Measurements from ENCODE around the gene C19orf44.
"Not testable (repeated sequence)": the region's sequence is repeated elsewhere in the genome, so short reads cannot be mapped to it uniquely, and the experiment has no call there.

Gene C19orf44

DNA sequence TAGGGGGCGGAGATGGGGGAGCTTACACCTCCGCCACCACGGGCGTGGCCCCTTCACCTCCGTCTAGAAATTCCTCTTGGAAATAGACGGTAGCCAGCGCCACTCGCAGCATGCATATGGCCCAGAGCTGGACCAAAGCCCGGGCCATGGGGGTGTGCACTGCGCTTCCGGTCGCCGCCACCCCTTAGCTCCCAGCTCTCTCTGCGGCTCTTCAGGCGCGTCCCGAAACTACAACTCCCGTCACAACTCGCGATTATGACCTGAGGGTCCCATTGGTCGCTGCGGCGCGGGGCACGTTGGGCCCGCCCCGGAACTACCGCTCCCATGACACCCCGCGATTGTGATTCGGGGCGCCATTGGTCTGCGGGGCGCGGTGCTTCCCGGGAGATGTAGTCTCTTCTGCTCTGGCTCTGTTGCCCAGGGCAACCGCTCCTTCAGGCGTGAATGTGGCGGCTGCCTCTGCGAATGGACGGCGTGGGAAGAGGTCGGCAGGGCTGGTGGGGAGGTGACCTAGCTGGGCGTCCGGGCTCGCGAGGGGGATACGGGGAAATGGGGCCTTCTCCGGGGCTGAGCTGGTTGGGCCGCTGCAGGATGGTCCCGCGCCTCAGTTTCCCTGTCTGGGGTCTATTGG lies at the start of gene C19orf44, which contains the start of gene CALR3:
Gene C19orf44, plus strand, starts transcription at position 413 of the 631 bp plus-strand sequence. CDS start 4,399 bp downstream, outside the sequence.
Gene CALR3, minus strand, starts transcription at position 186 of the 631 bp plus-strand sequence. Its CDS starts 38 bp downstream, at position 148.
- DNase-seq = peak; percentile 96

DNA sequence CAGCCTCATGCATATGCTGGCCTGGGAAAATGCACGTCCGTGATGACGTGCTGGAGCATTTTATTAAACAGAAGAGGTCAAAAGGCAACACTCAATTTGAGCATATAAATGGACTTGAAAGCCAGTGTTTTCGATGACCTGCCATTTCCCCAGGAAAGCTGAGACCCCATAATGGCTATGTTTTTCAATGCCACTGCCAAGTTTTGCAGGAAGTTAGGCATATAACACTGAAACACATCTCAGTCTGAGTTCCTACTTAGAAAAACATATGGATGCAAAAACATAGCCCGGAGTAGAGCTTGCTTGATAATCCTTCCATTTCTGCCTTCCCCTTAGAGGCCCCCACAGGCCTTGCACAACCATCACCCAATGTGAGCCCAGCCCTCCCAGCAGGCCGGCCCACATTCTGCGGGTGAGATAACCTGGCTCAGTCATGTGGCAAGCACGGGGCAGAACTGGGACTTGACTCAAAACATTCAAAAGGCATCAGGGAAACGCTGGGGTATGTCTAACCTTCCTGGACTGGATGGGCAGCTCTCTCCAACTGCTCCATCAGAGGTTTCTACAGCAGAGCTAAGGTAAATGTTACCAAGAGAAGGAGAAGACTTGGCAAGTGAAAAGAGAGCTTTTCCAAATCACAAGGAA lies 49.3 kb upstream of the C19orf44 start:
- DNase-seq = peak; percentile 15

DNA sequence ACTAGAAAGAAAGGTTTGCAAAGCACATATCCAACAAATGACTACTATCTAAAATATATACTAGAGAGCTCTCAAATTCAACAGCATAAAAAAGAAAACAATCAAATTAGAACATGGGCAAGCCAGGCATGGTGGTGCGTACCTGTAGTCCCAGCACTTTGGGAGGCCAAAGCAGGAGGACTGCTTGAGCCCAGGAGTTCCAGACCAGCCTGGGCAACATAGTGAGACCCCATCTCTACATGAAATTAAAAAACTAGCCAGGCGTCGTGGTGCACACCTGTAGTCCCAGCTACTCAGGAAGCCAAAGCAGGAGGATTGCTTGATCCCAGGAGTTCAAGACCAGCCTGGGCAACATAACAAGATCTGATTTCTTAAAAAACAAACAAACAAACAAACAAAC lies 47.3 kb upstream of the C19orf44 start:
- not testable (repeated sequence) for DNase-seq

DNA sequence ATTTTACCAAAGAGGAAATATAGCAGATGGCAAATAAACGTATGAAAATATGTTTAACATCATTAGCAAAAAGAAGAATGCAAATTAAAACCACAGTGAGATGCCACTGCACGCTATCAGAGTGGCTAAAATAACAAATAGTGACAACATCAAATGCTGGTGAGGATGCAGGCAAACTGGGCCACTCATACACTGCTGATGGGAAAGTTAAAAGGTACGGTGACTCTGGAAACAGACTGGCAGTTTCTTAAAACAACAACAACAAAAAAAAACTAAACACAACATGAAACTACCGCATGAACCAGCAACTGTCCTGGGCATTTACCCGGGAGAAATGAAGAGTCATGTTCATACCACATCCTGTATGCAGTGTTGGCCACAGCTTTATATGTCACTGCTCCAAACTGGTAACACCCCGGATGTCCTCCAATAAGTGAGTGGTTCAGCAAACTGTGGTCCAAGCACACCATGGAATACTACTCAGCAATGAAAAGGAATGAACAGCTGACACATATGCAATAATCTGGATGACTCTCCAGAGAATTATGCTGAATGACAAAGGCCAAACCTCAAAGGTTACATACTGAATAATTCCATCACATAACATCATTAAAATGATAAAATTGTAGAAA lies 46.7 kb upstream of the C19orf44 start:
- DNase-seq = no peak

DNA sequence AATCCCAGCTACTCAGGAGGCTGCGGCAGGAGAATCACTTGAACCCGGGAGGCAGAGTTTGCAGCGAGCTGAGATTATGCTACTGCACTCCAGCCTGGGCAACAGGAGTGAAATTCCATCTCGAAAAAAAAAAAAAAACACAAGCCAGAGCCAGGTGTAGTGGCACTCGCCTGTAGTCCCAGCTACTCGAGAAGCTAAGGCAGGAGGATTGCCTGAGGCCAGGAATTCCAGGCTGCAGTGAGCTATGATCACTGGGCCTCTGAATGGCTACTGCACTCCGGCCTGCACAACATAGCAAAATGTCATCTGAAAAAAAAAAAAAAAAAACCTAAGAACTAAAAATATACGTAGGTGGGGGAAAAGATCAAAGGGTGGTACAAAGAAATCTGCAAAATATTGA lies 43.9 kb upstream of the C19orf44 start:
- DNase-seq = no peak

DNA sequence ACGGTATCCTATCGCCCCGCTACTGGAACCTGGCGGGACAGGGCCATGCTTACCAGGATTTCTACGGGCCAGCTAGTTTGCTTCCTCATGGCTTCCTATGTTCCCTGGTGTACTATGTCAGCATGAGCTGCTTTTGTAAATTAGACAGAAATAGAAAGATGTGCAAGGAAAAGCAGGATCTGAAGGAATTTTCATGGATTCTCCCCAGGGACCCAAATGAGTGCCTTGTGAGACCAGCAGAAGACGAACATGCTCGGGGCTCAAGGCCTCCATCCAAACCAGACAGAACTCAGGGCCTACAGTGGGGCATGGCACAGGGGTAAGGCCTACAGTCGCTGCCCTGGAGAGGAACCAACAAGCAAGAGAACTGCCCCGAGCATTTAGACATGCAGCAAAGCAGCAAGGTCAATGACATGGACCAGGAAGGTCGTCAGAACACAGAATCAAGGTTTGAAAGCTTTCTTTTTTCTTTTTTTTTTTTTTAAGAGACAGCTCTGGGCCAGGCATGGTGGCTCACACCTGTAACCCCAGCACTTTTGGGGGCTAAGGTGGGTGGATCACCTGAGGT lies 41.8 kb upstream of the C19orf44 start:
- DNase-seq = no peak

DNA sequence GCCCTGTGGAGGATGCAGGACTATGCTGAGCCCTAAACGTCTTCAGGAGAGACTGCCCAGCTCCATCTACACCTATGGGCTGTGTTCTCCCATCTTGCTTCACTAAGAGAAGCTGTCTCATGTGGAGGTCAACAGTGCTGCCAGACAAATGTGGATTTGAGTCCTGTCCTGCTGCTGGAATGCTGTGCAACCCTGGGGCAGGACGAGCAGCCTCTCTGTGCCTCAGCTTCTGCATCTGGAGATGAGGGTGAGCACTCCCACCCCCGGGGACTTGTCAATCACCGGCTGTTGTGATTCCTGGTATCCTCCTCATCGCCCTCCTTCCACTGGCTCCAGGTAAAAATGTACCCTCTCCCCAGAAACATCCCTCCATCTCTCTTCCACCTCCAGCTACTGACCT lies 40.7 kb upstream of the C19orf44 start:
- no peak for DNase-seq

DNA sequence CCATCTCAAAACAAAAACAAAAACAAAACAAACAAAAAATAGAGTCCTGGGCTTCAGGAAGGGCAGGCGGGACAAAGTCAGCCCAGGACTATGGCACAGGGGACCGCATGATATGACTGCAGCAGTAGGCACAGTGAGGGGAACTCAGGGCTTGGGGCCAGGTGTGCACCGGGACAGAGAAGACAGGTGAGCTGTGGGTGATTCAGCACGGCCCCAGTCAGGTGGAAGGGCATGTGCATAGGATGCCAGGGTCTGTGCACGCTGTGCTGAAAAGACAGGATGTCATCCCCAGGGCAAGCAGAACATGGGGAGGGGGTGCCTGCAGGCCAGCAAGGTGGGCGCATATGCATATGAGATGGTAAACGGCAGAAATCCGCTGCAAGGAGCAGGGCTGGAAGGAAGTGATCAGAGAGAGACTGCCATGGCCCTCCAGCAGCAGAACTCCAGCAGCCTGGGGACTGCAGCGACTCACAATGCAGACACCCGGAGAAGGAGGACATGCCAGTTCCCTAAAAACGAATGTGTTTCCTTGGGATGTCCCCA lies 39.5 kb upstream of the C19orf44 start:
- no peak for DNase-seq

DNA sequence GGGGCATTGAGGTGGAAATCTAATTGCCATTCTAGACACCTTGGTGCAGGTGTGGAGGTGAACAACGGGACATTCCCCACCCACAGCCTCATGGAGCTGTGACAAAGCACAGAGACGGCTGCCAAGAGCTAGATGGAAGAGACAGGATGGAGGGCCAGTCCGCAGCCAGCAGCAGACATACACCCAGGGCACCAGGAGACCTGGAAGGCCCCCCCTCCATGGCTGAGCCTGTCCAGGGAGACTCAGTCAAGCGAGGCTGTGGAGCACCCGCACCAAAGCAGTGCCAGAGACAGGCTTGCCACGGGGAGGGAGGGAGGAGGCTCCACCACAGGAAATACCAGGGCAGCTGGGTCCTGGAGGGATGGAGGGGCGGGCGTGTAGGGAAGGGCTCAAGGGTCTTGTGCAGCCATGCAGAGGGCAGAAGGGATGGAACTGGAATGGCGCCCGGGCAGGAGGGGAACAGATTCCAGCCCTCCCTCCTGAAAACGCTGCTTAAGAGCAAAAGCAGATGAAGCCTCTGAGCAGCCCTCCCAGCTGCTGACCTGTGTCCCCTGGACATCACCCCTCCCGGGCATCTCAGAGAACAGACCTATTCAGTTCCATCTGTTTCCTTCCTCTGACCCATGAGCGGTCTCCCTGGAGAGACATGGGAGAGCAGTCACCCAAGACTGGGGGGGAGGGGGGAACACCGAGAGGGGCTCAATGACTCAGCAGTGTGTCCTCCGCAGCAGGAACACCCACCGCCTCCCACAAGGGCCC lies 38.8 kb upstream of the C19orf44 start:
- peak; percentile 27 for DNase-seq

DNA sequence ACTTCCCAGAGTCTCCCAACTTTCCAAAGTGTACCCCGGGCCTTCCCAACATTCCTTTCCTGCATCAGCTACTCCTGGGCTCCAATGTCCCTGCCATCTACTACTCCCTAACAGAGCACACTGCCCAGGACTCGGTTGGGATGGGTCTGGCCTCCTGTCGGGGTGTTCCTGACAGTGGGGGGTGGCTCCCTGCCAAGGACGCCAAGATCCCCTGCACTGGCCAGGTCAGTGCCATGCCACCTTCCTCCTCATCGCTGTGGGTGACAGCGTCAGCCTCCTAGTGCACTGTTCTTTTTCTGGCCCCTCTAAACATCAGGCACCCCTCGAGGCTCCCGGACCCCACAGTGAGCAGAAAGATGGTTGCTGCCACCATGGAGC lies 38.3 kb upstream of the C19orf44 start:
- DNase-seq = no peak

DNA sequence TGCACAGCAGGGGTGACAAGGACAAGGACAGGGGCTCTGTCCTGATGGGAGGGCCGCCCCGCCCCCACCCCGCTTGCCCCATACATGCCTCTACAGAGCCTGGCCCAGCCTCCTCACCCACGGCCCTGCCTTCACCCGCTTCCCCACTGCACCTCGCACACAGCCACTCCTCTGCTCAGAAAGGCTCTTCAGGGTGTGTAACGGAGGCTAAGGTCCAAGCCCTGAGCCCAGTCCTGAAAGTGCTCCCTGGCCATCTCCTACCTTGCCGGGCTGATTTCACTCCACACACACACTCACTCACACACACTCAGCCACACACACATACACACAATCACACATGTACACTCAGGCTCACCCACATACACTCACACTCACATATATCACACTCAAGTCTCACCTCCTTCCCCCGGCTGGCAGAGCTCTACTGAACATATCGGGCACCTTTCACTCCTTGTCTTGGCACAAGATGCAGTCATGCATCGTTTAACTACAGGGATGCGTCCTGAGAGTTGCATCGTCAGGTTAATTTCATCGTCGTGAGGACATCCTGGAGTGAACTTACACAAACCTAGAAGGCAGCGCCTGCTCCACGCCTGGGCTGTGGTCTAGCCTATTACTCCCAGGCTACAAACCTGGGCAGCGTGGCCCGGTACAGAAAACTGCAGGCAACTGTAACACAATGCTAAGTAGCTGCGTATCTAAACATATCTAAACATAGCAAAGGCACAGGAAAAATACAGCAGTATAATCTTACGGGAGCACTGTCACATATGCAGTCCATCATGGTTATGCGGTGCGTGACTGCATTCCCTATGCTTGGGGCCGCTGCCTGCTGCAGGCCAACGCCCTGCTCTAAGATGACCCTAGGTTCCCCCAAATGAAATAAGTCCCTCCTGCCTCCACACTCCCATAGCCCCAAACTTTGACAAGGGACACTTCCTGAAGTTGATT lies 37.5 kb upstream of the C19orf44 start:
- no peak for DNase-seq

DNA sequence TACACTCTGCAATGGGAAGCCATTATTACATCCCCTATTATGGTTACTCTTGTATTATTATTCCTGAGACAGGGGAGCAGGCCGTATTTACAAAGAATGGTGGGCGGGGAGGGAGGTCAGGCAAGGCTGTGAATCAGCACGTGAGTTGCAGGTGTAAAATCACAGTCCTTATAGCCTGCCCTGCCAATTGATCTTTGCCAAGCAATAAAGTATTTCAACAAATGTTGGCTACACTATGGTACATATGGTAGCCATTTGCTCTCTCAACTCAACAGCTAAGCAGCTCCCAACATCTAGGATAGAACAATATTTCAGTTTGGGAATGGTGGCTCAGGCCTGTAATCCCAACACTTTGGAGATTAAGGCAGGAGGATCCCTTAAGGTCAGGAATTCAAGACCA lies 36.5 kb upstream of the C19orf44 start:
- no peak for DNase-seq

DNA sequence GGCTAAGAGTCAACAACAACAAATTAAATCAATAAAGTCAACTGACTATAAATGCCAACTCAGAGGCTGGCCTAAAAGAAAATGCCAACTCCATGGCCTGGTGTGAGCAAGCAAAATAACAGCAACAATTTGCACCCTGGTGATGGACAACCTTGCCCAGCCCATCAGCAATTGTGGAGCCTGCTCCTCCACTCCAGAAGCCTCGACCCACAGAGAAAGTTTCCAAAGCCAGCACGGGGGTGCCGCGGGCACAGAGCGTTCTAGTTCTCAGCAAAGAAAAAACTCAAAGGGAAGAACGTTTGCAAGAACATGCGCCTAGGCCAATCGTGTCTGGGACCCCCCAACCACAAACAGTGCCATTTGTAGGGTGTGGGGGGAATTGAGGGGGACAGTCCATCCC lies 35.7 kb upstream of the C19orf44 start:
- DNase-seq = no peak

DNA sequence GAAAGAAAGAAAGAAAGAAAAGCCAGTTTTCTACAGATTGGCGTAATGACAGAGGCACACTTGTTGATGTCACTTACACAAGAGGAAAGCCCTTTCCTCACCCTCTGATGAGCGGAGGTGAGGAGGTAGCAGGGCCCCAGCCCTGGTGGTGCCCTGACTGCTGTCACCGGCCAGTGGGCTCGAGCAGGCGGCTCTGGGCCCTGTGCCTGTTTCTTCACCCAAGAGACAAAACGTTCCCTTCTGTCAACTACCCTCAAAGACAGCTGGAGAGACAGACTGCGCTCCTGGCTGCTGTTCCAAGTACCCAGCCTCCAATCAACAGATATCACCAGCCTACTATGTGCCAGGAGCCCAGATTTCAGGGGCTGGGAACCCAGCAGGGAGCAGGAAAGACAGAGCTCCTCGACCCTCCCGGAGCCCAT lies 34.6 kb upstream of the C19orf44 start:
- DNase-seq = no peak

DNA sequence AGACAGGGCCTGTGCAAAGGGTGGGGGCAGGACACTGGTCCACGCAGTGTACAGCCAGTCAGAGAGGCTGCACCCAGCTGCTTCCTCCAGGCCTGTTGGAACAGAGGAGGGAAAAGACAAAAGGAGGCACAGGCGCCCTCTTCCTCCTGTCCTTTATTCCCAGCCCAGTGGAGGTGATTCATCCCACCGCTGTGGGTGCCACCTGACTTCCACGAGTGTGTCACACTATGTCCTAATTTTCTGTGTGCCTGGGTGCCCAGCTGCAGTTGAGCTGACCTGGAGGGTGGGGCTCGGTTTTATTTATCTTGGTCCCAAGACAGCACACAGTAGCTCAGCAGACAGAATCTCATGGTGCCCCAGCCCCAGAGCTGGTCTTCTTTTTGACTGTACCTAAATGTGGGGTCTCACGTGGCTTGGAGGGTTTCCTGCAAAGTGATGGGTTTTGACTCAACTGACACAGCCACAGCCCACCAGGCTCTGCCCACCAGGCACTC lies 33.4 kb upstream of the C19orf44 start:
- no peak for DNase-seq

DNA sequence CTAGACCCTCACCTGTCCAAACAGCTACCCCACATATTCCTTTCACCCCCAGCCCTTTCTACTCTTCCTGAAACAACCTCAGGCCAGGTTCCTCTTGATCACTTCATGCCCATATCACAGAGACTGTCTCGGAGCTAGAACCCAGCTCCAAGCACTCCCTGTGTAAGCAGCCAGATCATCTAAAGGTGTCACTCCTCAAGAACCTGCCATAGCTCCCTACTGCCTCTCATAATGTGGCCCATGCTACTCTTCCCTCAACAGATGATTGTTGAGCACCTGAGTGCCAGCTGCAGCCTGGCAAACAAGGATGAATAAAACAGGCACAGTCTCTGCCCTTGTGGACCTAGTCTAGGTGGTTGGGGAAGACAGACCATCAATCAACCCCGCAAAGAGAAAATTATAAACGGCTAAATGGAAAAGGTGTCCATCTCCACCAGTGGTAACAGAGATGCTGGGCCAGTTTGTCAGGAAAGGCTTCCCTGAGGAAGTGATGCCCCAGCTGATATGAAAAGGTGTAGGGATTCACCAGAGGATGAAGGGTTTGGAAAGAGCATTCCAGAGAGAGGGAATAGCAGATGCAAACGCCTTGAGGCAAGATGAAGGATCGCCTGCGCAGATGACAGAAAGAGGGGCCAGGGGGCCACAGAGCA lies 32.7 kb upstream of the C19orf44 start:
- no peak for DNase-seq

DNA sequence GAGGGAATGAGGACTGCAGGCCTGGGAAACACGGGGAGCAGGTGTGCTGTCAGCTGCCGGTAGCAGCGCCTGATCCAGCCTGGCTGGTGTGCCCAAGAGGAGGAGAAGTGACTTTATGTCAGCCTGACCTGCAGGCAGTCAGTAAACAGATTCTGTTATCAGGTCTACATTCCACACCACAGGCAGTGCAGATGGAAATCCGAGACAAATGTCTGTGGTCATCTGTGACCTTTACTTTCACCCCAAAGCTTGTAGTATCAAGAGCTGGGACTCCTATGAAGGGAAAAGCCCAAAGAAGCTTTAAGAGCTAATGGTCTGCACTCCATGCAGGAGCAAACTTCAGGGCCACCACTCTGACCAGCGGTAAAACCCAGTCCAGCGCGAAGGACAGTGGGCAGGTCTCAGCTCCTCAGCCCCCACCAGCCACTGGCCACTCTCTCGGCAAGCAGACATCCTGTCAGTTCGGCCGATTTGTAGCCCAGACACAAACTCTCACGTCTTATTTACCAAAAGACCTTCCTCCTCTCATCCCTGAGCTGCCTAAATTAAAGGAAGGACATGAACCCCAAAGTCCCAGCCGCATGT lies 32.1 kb upstream of the C19orf44 start:
- no peak for DNase-seq

DNA sequence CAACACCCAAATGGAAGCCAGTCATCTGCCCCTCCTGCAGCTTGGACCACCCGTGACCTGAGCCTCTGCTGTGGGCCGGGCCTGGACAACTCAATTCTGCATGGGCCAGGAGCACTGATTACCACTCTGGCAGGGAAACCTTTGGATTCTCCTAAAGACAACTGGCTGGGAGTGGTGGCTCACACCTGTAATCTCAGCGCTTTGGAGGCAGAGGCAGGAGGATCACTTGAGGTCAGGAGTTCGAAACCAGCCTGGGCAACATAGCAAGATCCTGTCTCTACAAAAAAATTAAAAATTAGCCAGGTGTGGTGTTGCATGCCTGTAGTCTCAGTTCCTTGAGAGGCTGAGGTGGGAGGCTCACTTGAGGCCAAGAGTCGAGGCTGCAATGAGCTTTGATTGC lies 31.0 kb upstream of the C19orf44 start:
- no peak for DNase-seq

DNA sequence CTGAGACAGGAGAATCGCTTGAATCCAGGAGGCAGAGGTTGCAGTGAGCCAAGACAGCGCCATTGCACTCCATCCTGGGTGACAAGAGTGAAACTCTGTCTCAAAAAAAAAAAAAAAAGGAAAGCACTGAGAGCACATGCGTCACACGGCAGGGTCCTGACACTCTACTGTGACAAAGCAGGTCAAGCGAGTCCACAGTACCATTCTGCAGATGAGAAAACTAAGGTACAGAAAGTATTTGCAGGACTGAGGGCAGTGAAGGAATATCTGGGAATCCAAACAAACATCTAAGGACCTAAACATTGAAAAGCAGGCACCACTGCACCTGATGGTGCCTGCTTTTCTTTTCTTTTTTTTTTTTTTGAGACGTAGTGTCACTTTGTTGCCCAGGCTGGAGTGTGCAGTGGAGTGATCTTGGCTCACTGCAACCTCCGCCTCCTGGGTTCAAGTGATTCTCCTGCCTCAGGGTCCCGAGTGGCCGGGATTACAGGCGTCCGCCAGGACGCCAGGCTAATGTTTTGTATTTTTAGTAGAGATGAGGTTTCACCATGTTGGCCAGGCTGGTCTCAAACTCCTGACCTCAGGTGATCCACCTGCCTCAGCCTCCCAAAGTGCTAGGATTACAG lies 29.3 kb upstream of the C19orf44 start:
- not testable (repeated sequence) for DNase-seq

DNA sequence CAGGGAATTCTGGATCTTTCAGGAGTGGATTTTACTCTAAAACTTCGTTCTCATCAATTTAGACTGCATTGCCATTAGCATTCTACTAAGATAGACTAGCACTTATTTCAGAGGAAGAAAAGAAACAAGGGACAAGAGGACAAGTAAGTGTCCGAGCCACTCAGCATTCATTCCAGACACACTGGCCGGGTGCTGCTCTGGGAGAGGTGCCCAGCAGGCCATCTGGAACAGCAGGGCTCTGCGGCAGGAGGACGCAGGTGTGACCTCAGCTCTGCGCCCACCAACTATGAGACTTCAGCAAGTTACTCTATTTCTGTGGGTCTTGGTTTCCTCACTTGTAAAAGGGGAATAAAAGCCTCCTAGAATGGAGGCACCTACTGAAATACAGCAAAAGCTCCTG lies 28.6 kb upstream of the C19orf44 start:
- no peak for DNase-seq
